Stimulated activated CD4-positive, alpha-beta T cell treated with anti-CD3 and anti-CD28 coated beads, TNF-alpha, amount 100 ng/mL, for 1 hour (primary cell): ENCODE data around the gene SOX18.
"Not testable (repeated sequence)": the region's sequence is repeated elsewhere in the genome, so short reads cannot be mapped to it uniquely, and the experiment has no call there.

Experiments used
- DNase-seq, 3 donors: peaks; one replicate each; pipeline ENCODE4 v3.0.0-alpha.2; 2020; ENCODE audit warnings: low read depth in 3 of 3, low spot score in 1 of 3

The SOX18 gene

GRCh38 chr20:64025101-64025825, 24.2 kb downstream of the SOX18 start:
- DNase-seq, result no peak

- DNase-seq, result no peak
Observed at GRCh38 chr20:64024141-64024990, 25.1 kb downstream of the SOX18 start.

- no peak for DNase-seq
Observed at GRCh38 chr20:64023361-64024140, 25.9 kb downstream of the SOX18 start.

- DNase-seq, result no peak
Observed at GRCh38 chr20:64022671-64023360, 26.6 kb downstream of the SOX18 start.

- DNase-seq, result no peak
Observed at GRCh38 chr20:64021124-64021975, 28.1 kb downstream of the SOX18 start.

GRCh38 chr20:64015635-64016034, 33.8 kb downstream of the SOX18 start:
- DNase-seq, result no peak

GRCh38 chr20:64012385-64013154, 36.9 kb downstream of the SOX18 start:
- DNase-seq, result not testable (repeated sequence)

- DNase-seq, result no peak
Observed at GRCh38 chr20:64011366-64011779, 38.1 kb downstream of the SOX18 start.

GRCh38 chr20:64010711-64011237, 38.7 kb downstream of the SOX18 start:
- DNase-seq, result no peak

- no peak for DNase-seq
Observed at GRCh38 chr20:64009811-64010387, 39.5 kb downstream of the SOX18 start.

- DNase-seq, result no peak
Observed at GRCh38 chr20:64006902-64007301, 42.5 kb downstream of the SOX18 start.

GRCh38 chr20:64006490-64006889, 42.9 kb downstream of the SOX18 start:
- DNase-seq, result no peak

- no peak for DNase-seq
Observed at GRCh38 chr20:64005394-64005793, 44.0 kb downstream of the SOX18 start.

- DNase-seq, result no peak
Observed at GRCh38 chr20:64003960-64004725, 45.3 kb downstream of the SOX18 start.

- DNase-seq, result no peak
Observed at GRCh38 chr20:64001607-64002011, 47.8 kb downstream of the SOX18 start.

- no peak for DNase-seq
Observed at GRCh38 chr20:64000906-64001305, 48.5 kb downstream of the SOX18 start.
